Measurements from ENCODE around the gene CRHBP. TPM values are rescaled to one million over a fixed set of nuclear protein-coding genes. Genes with fewer than 3 reads are reported as not detected.

CRHBP gene
- total and polyA plus RNA-seq, 2 experiments from 2014 or later = not detected

- peaks cover 6% of the 10 kb centered on the region; the same call in 1 of the 2 replicates for H3K4me1 ChIP-seq (ENCODE audit: insufficient read depth)
- H3K79me2 ChIP-seq (replicated peaks; ENCODE audit: insufficient read depth) = no peaks in the 10 kb centered on the region
- H2AFZ ChIP-seq = no peak overlapping the region
- H3K9me2 ChIP-seq (ENCODE audit: insufficient read depth) = no peaks in the 10 kb centered on the region
- Mint-ChIP-seq H3K4me1 (peaks cover 16% of the 10 kb centered on the region; the same call in 2 of the 3 replicates), H3K27me3 (ENCODE audit: insufficient read depth, low read depth, poor library complexity) (peaks cover 44% of the 10 kb centered on the region), H3K4me3 (no peak overlapping the region), H3K36me3 (ENCODE audit: low read depth) (no peaks in the 10 kb centered on the region), H3K9me3 (no peaks in the 10 kb centered on the region), H3K27ac (no peak overlapping the region)
- no peak overlapping the region for H3K27ac ChIP-seq (ENCODE audit: low read depth)
- H4K20me1 ChIP-seq (replicated peaks; ENCODE audit: insufficient read depth) = no peaks in the 10 kb centered on the region
- H3K36me3 ChIP-seq (ENCODE audit: insufficient read depth) = no peaks in the 10 kb centered on the region
- no peak overlapping the region for H3K4me2 ChIP-seq
- TF ChIP-seq EZH2phosphoT487 (IDR thresholded peaks at IDR 0.05; ENCODE audit: unreplicated experiment) (no peak), ZNF114 (CRISPR knock-in tag; IDR thresholded peaks at IDR 0.05) (no peak)
- no peak for ATAC-seq
- no peak overlapping the region for H3K4me3 ChIP-seq
- no peaks in the 10 kb centered on the region for H3F3A ChIP-seq (replicated peaks; ENCODE audit: low read depth)
- peaks cover 54% of the 10 kb centered on the region for H3K27me3 ChIP-seq (ENCODE audit: insufficient read depth)
- no peak for DNase-seq (ENCODE audit: low spot score)
Observed at GRCh38 chr5:76956033-76956432, 3.2 kb downstream of the CRHBP start.

GRCh38 chr5:76958991-76959767 lies 6.3 kb downstream of the CRHBP start:
- Histone ChIP-seq H3F3A (replicated peaks; ENCODE audit: low read depth) (no peaks in the 10 kb centered on the region), H3K4me2 (no peak overlapping the region), H3K4me1 (ENCODE audit: insufficient read depth) (peaks cover 6% of the 10 kb centered on the region; the same call in 1 of the 2 replicates), H4K20me1 (replicated peaks; ENCODE audit: insufficient read depth) (no peaks in the 10 kb centered on the region), H3K36me3 (ENCODE audit: insufficient read depth) (no peaks in the 10 kb centered on the region), H3K4me3 (no peak overlapping the region), H3K79me2 (replicated peaks; ENCODE audit: insufficient read depth) (no peaks in the 10 kb centered on the region), H3K9me2 (ENCODE audit: insufficient read depth) (no peaks in the 10 kb centered on the region), H2AFZ (no peak overlapping the region), H3K27me3 (ENCODE audit: insufficient read depth) (peaks cover 22% of the 10 kb centered on the region), H3K27ac (ENCODE audit: low read depth) (no peak overlapping the region)
- H3K9me3 Mint-ChIP-seq = no peaks in the 10 kb centered on the region
- H3K4me3 Mint-ChIP-seq = no peak overlapping the region
- DNase-seq (ENCODE audit: low spot score) (peak; percentile 8), ATAC-seq (no peak)
- H3K36me3 Mint-ChIP-seq (ENCODE audit: low read depth) = no peaks in the 10 kb centered on the region
- H3K27me3 Mint-ChIP-seq (ENCODE audit: insufficient read depth, low read depth, poor library complexity) = peaks cover 19% of the 10 kb centered on the region
- H3K27ac Mint-ChIP-seq = no peak overlapping the region
- H3K4me1 Mint-ChIP-seq = peaks cover 16% of the 10 kb centered on the region; the same call in 2 of the 3 replicates
- TF ChIP-seq REST (IDR thresholded peaks at IDR 0.05; ENCODE audit: unreplicated experiment) (no peak), CTCF (conservative IDR thresholded peaks at IDR 0.05; ENCODE audit: low read depth in 2 of 2) (no peak), NANOG (IDR thresholded peaks at IDR 0.05; ENCODE audit: borderline replicate concordance) (no peak), ZNF331 (CRISPR knock-in tag; IDR thresholded peaks at IDR 0.05; ENCODE audit: low read depth) (no peak), STAT1 (IDR thresholded peaks at IDR 0.05; ENCODE audit: unreplicated experiment) (no peak), ZNF114 (CRISPR knock-in tag; IDR thresholded peaks at IDR 0.05) (no peak), POLR2AphosphoS5 (IDR thresholded peaks at IDR 0.05; ENCODE audit: low read depth) (no peak), EZH2phosphoT487 (IDR thresholded peaks at IDR 0.05; ENCODE audit: unreplicated experiment) (no peak), ETS1 (IDR thresholded peaks at IDR 0.05) (no peak)
